Measurements from ENCODE around the gene CAMK4. TPM values are rescaled to one million over a fixed set of nuclear protein-coding genes. Genes with fewer than 3 reads are reported as not detected.

Gene CAMK4
- total RNA-seq, 1 donor from 2014 or later, result 71.8 TPM

- H3K9me3 Mint-ChIP-seq, result peaks cover 4% of the 10 kb centered on the region
- intact Hi-C loops (cut with micrococcal nuclease), result no loop called here
- no peak for DNase-seq (ENCODE audit: low spot score)
- H3K36me3 Mint-ChIP-seq (ENCODE audit: low read depth), result peaks cover 49% of the 10 kb centered on the region
- peaks cover 2% of the 10 kb centered on the region for H3K4me1 Mint-ChIP-seq (ENCODE audit: low read depth)
- H3K27me3 Mint-ChIP-seq (ENCODE audit: low read depth), result no peaks in the 10 kb centered on the region
- no peak overlapping the region for H3K4me3 Mint-ChIP-seq (ENCODE audit: low read depth)
- peak overlapping the region; percentile 1 for H3K27ac Mint-ChIP-seq
These were observed 248.4 kb downstream of the CAMK4 start for GRCh38 chr5:111472579-111472978.

- Mint-ChIP-seq H3K36me3 (ENCODE audit: low read depth) (peaks cover 56% of the 10 kb centered on the region), H3K27me3 (ENCODE audit: low read depth) (no peaks in the 10 kb centered on the region), H3K4me3 (ENCODE audit: low read depth) (no peak overlapping the region), H3K4me1 (ENCODE audit: low read depth) (peaks cover 1% of the 10 kb centered on the region), H3K9me3 (no peaks in the 10 kb centered on the region), H3K27ac (no peak overlapping the region)
- no peak for DNase-seq (ENCODE audit: low spot score)
- intact Hi-C loops (cut with micrococcal nuclease), result loop anchor here (2.0 kb wide), 1 partner anchor 319 kb away; no protein-coding TSS in a partner anchor
These were observed 254.1 kb downstream of the CAMK4 start for GRCh38 chr5:111478266-111478665.

GRCh38 chr5:111478898-111479297 is 254.7 kb downstream of the CAMK4 start:
- H3K36me3 Mint-ChIP-seq (ENCODE audit: low read depth), result peaks cover 58% of the 10 kb centered on the region
- H3K4me1 Mint-ChIP-seq (ENCODE audit: low read depth), result peaks cover 1% of the 10 kb centered on the region
- intact Hi-C loops (cut with micrococcal nuclease), result loop anchor here (2.0 kb wide), 1 partner anchor 320 kb away; no protein-coding TSS in a partner anchor
- no peak overlapping the region for H3K27ac Mint-ChIP-seq
- H3K9me3 Mint-ChIP-seq, result no peaks in the 10 kb centered on the region
- no peak for DNase-seq (ENCODE audit: low spot score)
- H3K4me3 Mint-ChIP-seq (ENCODE audit: low read depth), result no peak overlapping the region
- H3K27me3 Mint-ChIP-seq (ENCODE audit: low read depth), result no peaks in the 10 kb centered on the region

- Mint-ChIP-seq H3K9me3 (no peaks in the 10 kb centered on the region), H3K4me1 (ENCODE audit: low read depth) (peaks cover 1% of the 10 kb centered on the region), H3K27ac (no peak overlapping the region), H3K36me3 (ENCODE audit: low read depth) (peaks cover 65% of the 10 kb centered on the region), H3K4me3 (ENCODE audit: low read depth) (no peak overlapping the region), H3K27me3 (ENCODE audit: low read depth) (no peaks in the 10 kb centered on the region)
- intact Hi-C loops (cut with micrococcal nuclease), result loop anchor here (10.0 kb wide), 1 partner anchor 166 kb away; no protein-coding TSS in a partner anchor
- DNase-seq (ENCODE audit: low spot score), result no peak
These were observed 256.2 kb downstream of the CAMK4 start for GRCh38 chr5:111480346-111480745.

GRCh38 chr5:111486055-111486454 is 261.9 kb downstream of the CAMK4 start:
- DNase-seq (ENCODE audit: low spot score), result no peak
- Mint-ChIP-seq H3K4me1 (ENCODE audit: low read depth) (peaks cover 14% of the 10 kb centered on the region), H3K27me3 (ENCODE audit: low read depth) (no peaks in the 10 kb centered on the region), H3K4me3 (ENCODE audit: low read depth) (no peak overlapping the region), H3K27ac (no peak overlapping the region), H3K36me3 (ENCODE audit: low read depth) (peaks cover 58% of the 10 kb centered on the region), H3K9me3 (no peaks in the 10 kb centered on the region)
- intact Hi-C loops (cut with micrococcal nuclease), result loop anchor here (2.0 to 10.0 kb wide), 2 partner anchors 23 to 171 kb away; no protein-coding TSS in a partner anchor

- DNase-seq (ENCODE audit: low spot score), result no peak
- Mint-ChIP-seq H3K36me3 (ENCODE audit: low read depth) (peaks cover 56% of the 10 kb centered on the region), H3K9me3 (no peaks in the 10 kb centered on the region), H3K4me1 (ENCODE audit: low read depth) (peaks cover 14% of the 10 kb centered on the region), H3K4me3 (ENCODE audit: low read depth) (no peak overlapping the region), H3K27me3 (ENCODE audit: low read depth) (no peaks in the 10 kb centered on the region), H3K27ac (no peak overlapping the region)
- intact Hi-C loops (cut with micrococcal nuclease), result loop anchor here (2.0 to 10.0 kb wide), 2 partner anchors 22 to 172 kb away; no protein-coding TSS in a partner anchor
These were observed 262.7 kb downstream of the CAMK4 start for GRCh38 chr5:111486926-111487325.

- H3K9me3 Mint-ChIP-seq, result no peaks in the 10 kb centered on the region
- intact Hi-C loops (cut with micrococcal nuclease), result loop anchor here (10.0 kb wide), 1 partner anchor 174 kb away; no protein-coding TSS in a partner anchor
- no peaks in the 10 kb centered on the region for H3K27me3 Mint-ChIP-seq (ENCODE audit: low read depth)
- peaks cover 14% of the 10 kb centered on the region for H3K4me1 Mint-ChIP-seq (ENCODE audit: low read depth)
- no peak for DNase-seq (ENCODE audit: low spot score)
- H3K4me3 Mint-ChIP-seq (ENCODE audit: low read depth), result no peak overlapping the region
- H3K36me3 Mint-ChIP-seq (ENCODE audit: low read depth), result peaks cover 61% of the 10 kb centered on the region
- no peak overlapping the region for H3K27ac Mint-ChIP-seq
These were observed 264.2 kb downstream of the CAMK4 start for GRCh38 chr5:111488353-111488752.

GRCh38 chr5:111493031-111493430 is 268.8 kb downstream of the CAMK4 start:
- no peak overlapping the region for H3K4me3 Mint-ChIP-seq (ENCODE audit: low read depth)
- H3K27ac Mint-ChIP-seq, result peak overlapping the region; percentile 13
- H3K9me3 Mint-ChIP-seq, result no peaks in the 10 kb centered on the region
- peaks cover 9% of the 10 kb centered on the region for H3K4me1 Mint-ChIP-seq (ENCODE audit: low read depth)
- H3K27me3 Mint-ChIP-seq (ENCODE audit: low read depth), result no peaks in the 10 kb centered on the region
- H3K36me3 Mint-ChIP-seq (ENCODE audit: low read depth), result peaks cover 61% of the 10 kb centered on the region
- no peak for DNase-seq (ENCODE audit: low spot score)
- intact Hi-C loops (cut with micrococcal nuclease), result no loop called here

- Mint-ChIP-seq H3K9me3 (no peaks in the 10 kb centered on the region), H3K4me3 (ENCODE audit: low read depth) (no peak overlapping the region), H3K36me3 (ENCODE audit: low read depth) (peaks cover 71% of the 10 kb centered on the region), H3K27ac (peak overlapping the region; percentile 54), H3K27me3 (ENCODE audit: low read depth) (no peaks in the 10 kb centered on the region), H3K4me1 (ENCODE audit: low read depth) (peaks cover 22% of the 10 kb centered on the region)
- DNase-seq (ENCODE audit: low spot score), result no peak
- intact Hi-C loops (cut with micrococcal nuclease), result no loop called here
These were observed 270.3 kb downstream of the CAMK4 start for GRCh38 chr5:111494355-111494999.

- H3K4me1 Mint-ChIP-seq (ENCODE audit: low read depth), result peaks cover 25% of the 10 kb centered on the region
- H3K4me3 Mint-ChIP-seq (ENCODE audit: low read depth), result no peak overlapping the region
- DNase-seq (ENCODE audit: low spot score), result no peak
- H3K27ac Mint-ChIP-seq, result no peak overlapping the region
- intact Hi-C loops (cut with micrococcal nuclease), result no loop called here
- H3K9me3 Mint-ChIP-seq, result no peaks in the 10 kb centered on the region
- no peaks in the 10 kb centered on the region for H3K27me3 Mint-ChIP-seq (ENCODE audit: low read depth)
- H3K36me3 Mint-ChIP-seq (ENCODE audit: low read depth), result peaks cover 76% of the 10 kb centered on the region
These were observed 271.0 kb downstream of the CAMK4 start for GRCh38 chr5:111495159-111495558.

- Mint-ChIP-seq H3K36me3 (ENCODE audit: low read depth) (peaks cover 79% of the 10 kb centered on the region), H3K27ac (peak overlapping the region; percentile 46)
These were observed 274.2 kb downstream of the CAMK4 start for GRCh38 chr5:111498346-111498745.

GRCh38 chr5:111502956-111503355 is 278.8 kb downstream of the CAMK4 start:
- no peak for DNase-seq (ENCODE audit: low spot score)
- H3K27me3 Mint-ChIP-seq (ENCODE audit: low read depth), result no peaks in the 10 kb centered on the region
- H3K4me3 Mint-ChIP-seq (ENCODE audit: low read depth), result no peak overlapping the region
- no peaks in the 10 kb centered on the region for H3K9me3 Mint-ChIP-seq
- H3K4me1 Mint-ChIP-seq (ENCODE audit: low read depth), result peaks cover 46% of the 10 kb centered on the region
- intact Hi-C loops (cut with micrococcal nuclease), result no loop called here
- no peak overlapping the region for H3K27ac Mint-ChIP-seq
- H3K36me3 Mint-ChIP-seq (ENCODE audit: low read depth), result peaks cover 77% of the 10 kb centered on the region

More at GRCh38 chr5:111498346-111498745, 274.2 kb downstream of the CAMK4 start:
- Mint-ChIP-seq H3K9me3 (no peaks in the 10 kb centered on the region), H3K27me3 (ENCODE audit: low read depth) (no peaks in the 10 kb centered on the region), H3K4me3 (ENCODE audit: low read depth) (no peak overlapping the region), H3K4me1 (ENCODE audit: low read depth) (peaks cover 28% of the 10 kb centered on the region)
- DNase-seq (ENCODE audit: low spot score), result no peak
- intact Hi-C loops (cut with micrococcal nuclease), result loop anchor here (1.0 kb wide), 1 partner anchor 14 kb away; the partner anchor contains the start of gene STARD4

- no peaks in the 10 kb centered on the region for H3K9me3 Mint-ChIP-seq
- no peaks in the 10 kb centered on the region for H3K27me3 Mint-ChIP-seq (ENCODE audit: low read depth)
- peaks cover 75% of the 10 kb centered on the region for H3K36me3 Mint-ChIP-seq (ENCODE audit: low read depth)
- no peak overlapping the region for H3K4me3 Mint-ChIP-seq (ENCODE audit: low read depth)
- H3K27ac Mint-ChIP-seq, result no peak overlapping the region
- DNase-seq (ENCODE audit: low spot score), result no peak
- intact Hi-C loops (cut with micrococcal nuclease), result no loop called here
- H3K4me1 Mint-ChIP-seq (ENCODE audit: low read depth), result peaks cover 44% of the 10 kb centered on the region
These were observed 280.9 kb downstream of the CAMK4 start for GRCh38 chr5:111505096-111505495.

Data from activated T-helper 2 cell treated with anti-CD3 and anti-CD28 coated beads, Interferon-gamma antibody, Interleukin-2, Interleukin-4, amounts not matched to agents 10 μg/mL and 5 μg/mL and 100 μg/mL, durations not matched to agents 14 hours and 24 hours and 36 hours (primary cell).